Activated naive CD4-positive, alpha-beta T cell treated with anti-CD3 and anti-CD28 coated beads for 36 hours (primary cell): ENCODE data around the gene ZNF423. TPM values are rescaled to one million over a fixed set of nuclear protein-coding genes. Genes with fewer than 3 reads are reported as not detected.

Source experiments
- CTCF ChIA-PET: fragments of 350-600 bp; sonication (Branson Sonifier 250); formaldehyde crosslinking; loops from one replicate; lab custom pipeline; 2021; ENCODE audit warnings: antibody characterized with exemption; lab: Charles Lee
- DNase-seq: peaks from one replicate; pipeline ENCODE4 v3.0.0-alpha.2; 2020
- H3K27ac Mint-ChIP-seq: one replicate; pipeline ENCODE4 v1.8.0; 2021; ENCODE audit warnings: mild to moderate bottlenecking, mixed read lengths
- H3K27me3 Mint-ChIP-seq: one replicate; pipeline ENCODE4 v1.8.0; 2021; ENCODE audit warnings: low read depth, mixed read lengths
- H3K36me3 Mint-ChIP-seq: one replicate; pipeline ENCODE4 v1.8.0; 2021; ENCODE audit warnings: low read depth, mixed read lengths
- H3K4me1 Mint-ChIP-seq: one replicate; pipeline ENCODE4 v1.8.0; 2021; ENCODE audit warnings: low read depth, mixed read lengths
- H3K4me3 Mint-ChIP-seq: one replicate; pipeline ENCODE4 v1.8.0; 2021; ENCODE audit warnings: mild to moderate bottlenecking, moderate library complexity, mixed read lengths
- H3K9me3 Mint-ChIP-seq: one replicate; pipeline ENCODE4 v1.8.0; 2021; ENCODE audit warnings: mixed read lengths
- intact Hi-C: fragments of 100-400 bp; cut with micrococcal nuclease; formaldehyde crosslinking; loops from one replicate; pipeline ENCODE4 v1.15.1; 2023
- total RNA-seq, 2 experiments: library from RNA; stranded (reverse); gene quantifications; one replicate each; pipeline ENCODE4 v1.2.3, GENCODE V29; 2021

The ZNF423 gene
- total RNA-seq, 2 experiments from 2014 or later: 0.05 TPM; not detected in 1

DNA sequence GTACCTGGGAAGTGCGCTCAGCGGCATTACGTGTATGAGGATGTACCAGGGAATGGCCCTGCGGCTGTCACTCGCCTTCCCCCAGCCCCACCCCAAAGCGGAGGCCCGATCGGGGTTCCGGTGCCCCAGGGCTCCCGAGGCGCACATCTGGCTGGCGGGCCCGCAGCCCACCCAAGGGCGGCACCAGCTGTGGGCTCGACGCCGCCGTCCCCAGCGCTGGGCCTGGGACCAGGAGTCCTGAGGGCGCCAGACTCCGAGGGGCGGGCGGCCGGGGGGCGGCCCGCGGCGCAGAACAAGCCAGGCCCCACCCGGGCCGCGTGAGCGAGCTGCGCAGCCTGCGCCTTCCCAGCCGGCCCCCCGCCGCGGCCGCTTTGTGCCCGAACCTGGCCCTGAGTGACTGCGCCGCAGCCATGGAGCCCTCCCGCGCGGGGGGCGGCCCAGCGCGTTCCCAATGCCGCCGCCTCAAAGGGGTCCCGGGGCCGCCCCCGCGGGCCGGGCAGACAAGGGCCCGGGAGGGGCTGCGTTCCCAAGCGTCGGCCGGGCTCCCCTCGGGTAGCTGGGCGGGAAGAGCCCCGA is 17.4 kb downstream of the ZNF423 start:
- no peak for DNase-seq
- H3K36me3 Mint-ChIP-seq: no peaks in the 10 kb centered on the region
- no peak overlapping the region for H3K4me3 Mint-ChIP-seq
- CTCF ChIA-PET: no interaction called here
- H3K27ac Mint-ChIP-seq: no peak overlapping the region
- peaks cover 31% of the 10 kb centered on the region for H3K27me3 Mint-ChIP-seq
- H3K4me1 Mint-ChIP-seq: no peaks in the 10 kb centered on the region
- H3K9me3 Mint-ChIP-seq: no peaks in the 10 kb centered on the region
- intact Hi-C loops: no loop called here

DNA sequence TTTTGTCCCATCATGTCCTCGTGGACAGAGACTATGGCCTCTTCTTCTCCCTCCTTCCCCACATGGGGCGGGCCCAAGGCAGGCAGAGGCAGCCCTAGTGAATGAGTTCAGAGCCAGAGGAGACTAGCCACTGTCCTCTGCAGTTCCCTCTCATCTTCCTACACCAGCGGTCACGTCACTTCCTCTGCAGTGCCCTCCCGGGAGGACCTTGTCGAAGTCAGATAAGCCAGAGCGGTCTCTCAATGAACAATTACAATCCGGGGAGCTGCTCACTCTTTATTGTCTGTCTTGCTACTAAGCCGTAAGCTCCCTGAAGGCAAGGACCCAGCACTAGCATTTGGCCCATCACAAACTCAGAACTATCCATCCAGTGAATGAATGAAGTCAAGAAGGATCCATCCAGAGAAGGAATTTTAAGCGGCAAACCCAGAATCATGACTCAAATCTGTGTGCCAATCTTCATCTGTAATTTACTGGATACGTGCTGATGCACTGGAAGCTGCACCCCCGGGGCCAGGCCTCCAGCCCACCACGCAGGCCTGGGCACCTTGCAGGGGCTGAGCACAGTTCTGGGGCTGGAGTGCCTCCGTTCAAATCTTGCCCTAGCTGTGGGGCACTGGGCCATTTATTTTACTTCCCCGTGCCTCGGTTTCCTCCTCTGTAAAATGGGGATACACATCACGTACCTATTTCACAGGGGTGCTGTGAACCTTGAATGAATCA is 18.1 kb downstream of the ZNF423 start:
- intact Hi-C loops: no loop called here
- Mint-ChIP-seq H3K27ac (no peak overlapping the region), H3K36me3 (no peaks in the 10 kb centered on the region), H3K9me3 (no peaks in the 10 kb centered on the region), H3K27me3 (peaks cover 31% of the 10 kb centered on the region), H3K4me1 (no peaks in the 10 kb centered on the region), H3K4me3 (no peak overlapping the region)
- CTCF ChIA-PET: no interaction called here
- DNase-seq: no peak

- Mint-ChIP-seq H3K4me3 (no peak overlapping the region), H3K36me3 (no peaks in the 10 kb centered on the region), H3K4me1 (no peaks in the 10 kb centered on the region), H3K27me3 (peaks cover 29% of the 10 kb centered on the region), H3K9me3 (no peaks in the 10 kb centered on the region), H3K27ac (no peak overlapping the region)
- DNase-seq: no peak
- intact Hi-C loops: no loop called here
- CTCF ChIA-PET: no interaction called here
Observed at GRCh38 chr16:49836668-49837067, 19.2 kb downstream of the ZNF423 start.

GRCh38 chr16:49836218-49836617 is 19.7 kb downstream of the ZNF423 start:
- intact Hi-C loops: no loop called here
- no peaks in the 10 kb centered on the region for H3K36me3 Mint-ChIP-seq
- no peak overlapping the region for H3K4me3 Mint-ChIP-seq
- DNase-seq: no peak
- no peaks in the 10 kb centered on the region for H3K4me1 Mint-ChIP-seq
- H3K27me3 Mint-ChIP-seq: peaks cover 27% of the 10 kb centered on the region
- no peaks in the 10 kb centered on the region for H3K9me3 Mint-ChIP-seq
- no peak overlapping the region for H3K27ac Mint-ChIP-seq
- CTCF ChIA-PET: no interaction called here

GRCh38 chr16:49835161-49835777 is 20.6 kb downstream of the ZNF423 start:
- H3K9me3 Mint-ChIP-seq: no peaks in the 10 kb centered on the region
- intact Hi-C loops: no loop called here
- H3K27me3 Mint-ChIP-seq: peaks cover 23% of the 10 kb centered on the region
- H3K4me3 Mint-ChIP-seq: no peak overlapping the region
- no peaks in the 10 kb centered on the region for H3K36me3 Mint-ChIP-seq
- CTCF ChIA-PET: no interaction called here
- DNase-seq: no peak
- no peaks in the 10 kb centered on the region for H3K4me1 Mint-ChIP-seq
- H3K27ac Mint-ChIP-seq: no peak overlapping the region

- Mint-ChIP-seq H3K27ac (no peak overlapping the region), H3K36me3 (no peaks in the 10 kb centered on the region), H3K4me1 (no peaks in the 10 kb centered on the region), H3K27me3 (peaks cover 19% of the 10 kb centered on the region), H3K4me3 (no peak overlapping the region), H3K9me3 (no peaks in the 10 kb centered on the region)
- no peak for DNase-seq
- intact Hi-C loops: no loop called here
- CTCF ChIA-PET: no interaction called here
Observed at GRCh38 chr16:49834531-49835151, 21.3 kb downstream of the ZNF423 start.

DNA sequence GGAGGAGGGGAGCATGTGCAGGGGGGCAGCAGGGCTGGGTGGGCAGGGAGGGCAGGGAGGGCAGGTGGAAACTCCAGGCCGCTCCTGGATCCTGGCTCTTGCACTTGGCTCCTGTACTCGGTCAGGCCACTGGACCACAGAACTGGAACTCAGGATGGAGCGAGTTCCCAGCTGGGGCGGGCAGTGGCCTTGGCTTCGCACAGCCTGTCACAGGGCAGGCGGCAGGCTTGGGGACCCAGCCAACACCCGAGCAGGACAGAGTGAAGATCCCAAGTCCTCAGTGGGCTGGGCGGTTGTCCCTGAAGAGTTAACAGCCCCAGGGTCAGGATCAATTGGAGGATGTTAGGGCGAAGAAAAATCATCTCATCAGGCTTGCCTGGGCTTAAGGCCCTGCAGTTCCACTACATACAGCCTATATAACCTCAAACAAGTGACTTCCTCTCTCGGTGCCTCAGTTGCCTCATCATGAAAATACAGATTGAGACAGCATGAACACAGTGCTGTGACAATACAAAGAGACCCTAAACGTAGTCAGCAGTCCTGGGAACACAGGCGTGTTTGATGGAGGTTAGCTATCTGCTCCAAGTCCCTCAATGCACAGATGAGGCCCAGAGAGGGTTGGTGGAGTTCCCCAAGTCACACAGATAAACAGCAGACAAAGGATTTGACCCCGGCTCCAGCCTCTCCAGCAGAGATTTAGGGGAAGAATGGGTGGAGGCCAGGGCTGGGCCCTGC is 21.9 kb downstream of the ZNF423 start:
- H3K36me3 Mint-ChIP-seq: no peaks in the 10 kb centered on the region
- H3K27ac Mint-ChIP-seq: no peak overlapping the region
- no peaks in the 10 kb centered on the region for H3K4me1 Mint-ChIP-seq
- no peak overlapping the region for H3K4me3 Mint-ChIP-seq
- DNase-seq: no peak
- H3K9me3 Mint-ChIP-seq: no peaks in the 10 kb centered on the region
- intact Hi-C loops: no loop called here
- CTCF ChIA-PET: no interaction called here
- peaks cover 18% of the 10 kb centered on the region for H3K27me3 Mint-ChIP-seq

GRCh38 chr16:49833085-49833484 is 22.8 kb downstream of the ZNF423 start:
- intact Hi-C loops: no loop called here
- H3K4me3 Mint-ChIP-seq: no peak overlapping the region
- no peak for DNase-seq
- CTCF ChIA-PET: no interaction called here
- H3K9me3 Mint-ChIP-seq: no peaks in the 10 kb centered on the region
- H3K27me3 Mint-ChIP-seq: peaks cover 16% of the 10 kb centered on the region
- H3K4me1 Mint-ChIP-seq: no peaks in the 10 kb centered on the region
- no peaks in the 10 kb centered on the region for H3K36me3 Mint-ChIP-seq
- no peak overlapping the region for H3K27ac Mint-ChIP-seq

GRCh38 chr16:49832177-49832576 is 23.7 kb downstream of the ZNF423 start:
- H3K27me3 Mint-ChIP-seq: peaks cover 8% of the 10 kb centered on the region
- CTCF ChIA-PET: no interaction called here
- H3K4me1 Mint-ChIP-seq: no peaks in the 10 kb centered on the region
- intact Hi-C loops: no loop called here
- no peaks in the 10 kb centered on the region for H3K36me3 Mint-ChIP-seq
- H3K27ac Mint-ChIP-seq: no peak overlapping the region
- DNase-seq: no peak
- H3K4me3 Mint-ChIP-seq: no peak overlapping the region
- no peaks in the 10 kb centered on the region for H3K9me3 Mint-ChIP-seq

- H3K9me3 Mint-ChIP-seq: no peaks in the 10 kb centered on the region
- CTCF ChIA-PET: interaction anchor here (0.6 kb wide), 1 partner anchor 76 kb away, joined by 3 read pairs; no protein-coding TSS in a partner anchor
- H3K4me3 Mint-ChIP-seq: no peak overlapping the region
Observed at GRCh38 chr16:49830873-49831272, 25.0 kb downstream of the ZNF423 start.

DNA sequence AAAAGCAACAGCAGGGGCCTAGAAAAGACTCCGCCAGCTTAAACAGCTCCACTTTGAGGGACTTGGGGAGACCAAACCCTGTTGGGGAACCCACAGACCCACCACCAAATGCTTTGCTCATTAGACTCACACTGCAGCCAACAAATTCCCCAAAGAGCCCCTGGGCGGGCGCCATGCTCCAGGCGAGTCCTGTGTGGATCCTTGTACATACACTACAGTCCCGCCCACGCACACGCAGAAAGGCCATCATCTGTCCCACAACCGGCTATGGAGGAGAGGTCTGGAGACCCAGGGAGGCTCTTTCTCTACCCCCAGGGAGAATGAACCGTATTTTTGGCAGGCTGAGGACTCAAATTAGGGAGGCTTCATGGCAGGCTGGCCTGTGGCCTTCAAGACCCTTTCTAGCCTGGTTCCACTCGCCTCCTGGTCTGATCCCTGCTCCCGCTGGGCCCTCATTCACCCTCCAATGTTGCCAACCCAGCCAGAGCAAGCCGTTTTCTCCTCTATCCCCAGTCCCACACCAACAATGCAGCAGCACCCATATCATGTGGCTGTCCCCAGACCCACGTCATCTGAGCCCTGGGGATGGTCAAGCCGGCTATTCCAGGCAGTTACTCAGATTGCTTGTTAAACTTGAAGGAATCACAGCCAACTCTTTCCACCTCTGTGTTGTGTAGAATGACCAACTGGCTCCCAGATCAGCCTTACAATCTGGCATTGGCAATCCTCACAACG is 27.2 kb downstream of the ZNF423 start:
- DNase-seq: no peak
- no peaks in the 10 kb centered on the region for H3K27me3 Mint-ChIP-seq
- no peaks in the 10 kb centered on the region for H3K9me3 Mint-ChIP-seq
- no peaks in the 10 kb centered on the region for H3K4me1 Mint-ChIP-seq
- no peak overlapping the region for H3K27ac Mint-ChIP-seq
- CTCF ChIA-PET: interaction anchor here (0.7 kb wide), 1 partner anchor 387 kb away, joined by 4 read pairs; no protein-coding TSS in a partner anchor
- no peaks in the 10 kb centered on the region for H3K36me3 Mint-ChIP-seq
- no peak overlapping the region for H3K4me3 Mint-ChIP-seq
- intact Hi-C loops: no loop called here

More at GRCh38 chr16:49830873-49831272, 25.0 kb downstream of the ZNF423 start:
- H3K27ac Mint-ChIP-seq: no peak overlapping the region
- H3K27me3 Mint-ChIP-seq: no peaks in the 10 kb centered on the region
- no peaks in the 10 kb centered on the region for H3K4me1 Mint-ChIP-seq
- H3K36me3 Mint-ChIP-seq: no peaks in the 10 kb centered on the region
- DNase-seq: no peak
- intact Hi-C loops: no loop called here
